ENCODE results near the gene CACNA1B. TPM values are rescaled to one million over a fixed set of nuclear protein-coding genes. Genes with fewer than 3 reads are reported as not detected.

The CACNA1B gene
- polyA plus RNA-seq, 1 of the 3 experiments (the other 2 are of a cell fraction) = 0.03 TPM

DNA sequence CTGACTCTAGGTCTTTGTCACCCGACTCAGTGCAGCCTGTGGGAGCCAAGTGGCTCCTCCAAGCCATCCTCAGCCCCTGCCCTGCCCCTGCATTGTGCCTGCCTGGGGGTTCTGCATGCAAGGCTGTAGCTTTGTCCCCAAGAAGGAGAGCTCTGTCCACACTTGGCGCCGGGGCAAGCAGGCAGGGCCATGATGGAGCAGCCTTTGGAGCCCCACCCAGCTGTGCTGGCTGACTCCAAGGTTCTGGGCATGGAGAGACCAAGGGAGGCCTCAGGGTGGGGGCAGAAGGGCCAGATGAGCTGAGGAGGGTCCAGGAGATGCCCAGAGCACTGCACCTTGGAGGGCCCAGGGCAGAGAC lies 226.2 kb downstream of the CACNA1B start:
- CTCF ChIA-PET = interaction anchor here (1.6 kb wide), 1 partner anchor 9 kb away, joined by 5 read pairs; no protein-coding TSS in a partner anchor
- 50% methylated on average over 2 of the region's 3 CpGs for WGBS (ENCODE audit: low lambda C conversion rate)

More for the DNA sequence above, 226.2 kb downstream of the CACNA1B start:
- POLR2A ChIA-PET = interaction anchor here (0.5 kb wide), 1 partner anchor 48 kb away, joined by 3 read pairs; no protein-coding TSS in a partner anchor
- Histone ChIP-seq H3K4me3 (ENCODE audit: low read depth in 2 of 2, low read length in 1 of 2) (no peak overlapping the region), H2AFZ (ENCODE audit: low read depth) (no peak overlapping the region), H3K9me3 (no peaks in the 10 kb centered on the region), H4K20me1 (ENCODE audit: insufficient read depth) (no peaks in the 10 kb centered on the region), H3K9me2 (no peaks in the 10 kb centered on the region), H3K27ac (ENCODE audit: low read depth in 2 of 2, low read length in 1 of 2) (no peak overlapping the region), H3K79me2 (ENCODE audit: insufficient read depth) (no peaks in the 10 kb centered on the region), H3F3A (replicated peaks; ENCODE audit: insufficient read depth) (no peaks in the 10 kb centered on the region), H3K4me2 (no peak overlapping the region), H3K36me3 (replicated peaks in 1 of 2; ENCODE audit: control insufficient read depth in 1 of 2, insufficient read depth in 2 of 2, low read length in 1 of 2) (no peaks in the 10 kb centered on the region), H3K4me1 (ENCODE audit: control insufficient read depth in 1 of 2, insufficient read depth in 2 of 2, low read depth in 1 of 2, low read length in 1 of 2) (peaks cover 0 to 9% of the 10 kb centered on the region in 2 experiments; a peak in 1 of 4 replicates), H3K9ac (no peak overlapping the region), H3K27me3 (ENCODE audit: insufficient read depth) (no peaks in the 10 kb centered on the region)
- TF ChIP-seq GABPA (IDR thresholded peaks at IDR 0.05; ENCODE audit: low read depth) = no peak
- no peak for TF ChIP-seq MEF2A (IDR thresholded peaks at IDR 0.05; ENCODE audit: borderline replicate concordance, low read depth)
- no peak for TF ChIP-seq SMC3 (IDR thresholded peaks at IDR 0.05; ENCODE audit: low read depth, low read length)
- TF ChIP-seq TAF1 (IDR thresholded peaks at IDR 0.05; ENCODE audit: borderline replicate concordance, low read depth, low read length) = no peak
- TF ChIP-seq CTCF (IDR thresholded peaks at IDR 0.05) = no peak
- TF ChIP-seq SIN3A (IDR thresholded peaks at IDR 0.05; ENCODE audit: borderline replicate concordance, low read depth, low read length) = no peak
- no peak for TF ChIP-seq NFIC (IDR thresholded peaks at IDR 0.05; ENCODE audit: borderline replicate concordance)
- no peak for TF ChIP-seq USF2 (IDR thresholded peaks at IDR 0.05; ENCODE audit: borderline replicate concordance, low read depth, low read length)
- TF ChIP-seq, protein P1, sequence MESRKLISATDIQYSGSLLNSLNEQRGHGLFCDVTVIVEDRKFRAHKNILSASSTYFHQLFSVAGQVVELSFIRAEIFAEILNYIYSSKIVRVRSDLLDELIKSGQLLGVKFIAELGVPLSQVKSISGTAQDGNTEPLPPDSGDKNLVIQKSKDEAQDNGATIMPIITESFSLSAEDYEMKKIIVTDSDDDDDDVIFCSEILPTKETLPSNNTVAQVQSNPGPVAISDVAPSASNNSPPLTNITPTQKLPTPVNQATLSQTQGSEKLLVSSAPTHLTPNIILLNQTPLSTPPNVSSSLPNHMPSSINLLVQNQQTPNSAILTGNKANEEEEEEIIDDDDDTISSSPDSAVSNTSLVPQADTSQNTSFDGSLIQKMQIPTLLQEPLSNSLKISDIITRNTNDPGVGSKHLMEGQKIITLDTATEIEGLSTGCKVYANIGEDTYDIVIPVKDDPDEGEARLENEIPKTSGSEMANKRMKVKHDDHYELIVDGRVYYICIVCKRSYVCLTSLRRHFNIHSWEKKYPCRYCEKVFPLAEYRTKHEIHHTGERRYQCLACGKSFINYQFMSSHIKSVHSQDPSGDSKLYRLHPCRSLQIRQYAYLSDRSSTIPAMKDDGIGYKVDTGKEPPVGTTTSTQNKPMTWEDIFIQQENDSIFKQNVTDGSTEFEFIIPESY (IDR thresholded peaks at IDR 0.05; ENCODE audit: borderline replicate concordance, low read depth) = no peak
- TF ChIP-seq FOXJ3 (CRISPR knock-in tag; IDR thresholded peaks at IDR 0.05) = no peak
- no peak for TF ChIP-seq PBX3 (IDR thresholded peaks at IDR 0.05)
- TF ChIP-seq RXRA (IDR thresholded peaks at IDR 0.05; ENCODE audit: borderline replicate concordance, low read depth) = no peak
- TF ChIP-seq CHD2 (IDR thresholded peaks at IDR 0.05; ENCODE audit: low read length, partially characterized antibody) = no peak
- no peak for TF ChIP-seq GATA2 (CRISPR knock-in tag; IDR thresholded peaks at IDR 0.05)
- no peak for TF ChIP-seq MAX (IDR thresholded peaks at IDR 0.05; ENCODE audit: low read depth)
- DNase-seq = no peak

All from SK-N-SH (cell line).